Measurements from ENCODE around the gene ARL14. TPM values are rescaled to one million over a fixed set of nuclear protein-coding genes. Genes with fewer than 3 reads are reported as not detected.

Gene ARL14
- total RNA-seq (2014; rRNA removed; shearing (Covaris generic)): 0.44 and 3.0 TPM in 2 replicates

DNA sequence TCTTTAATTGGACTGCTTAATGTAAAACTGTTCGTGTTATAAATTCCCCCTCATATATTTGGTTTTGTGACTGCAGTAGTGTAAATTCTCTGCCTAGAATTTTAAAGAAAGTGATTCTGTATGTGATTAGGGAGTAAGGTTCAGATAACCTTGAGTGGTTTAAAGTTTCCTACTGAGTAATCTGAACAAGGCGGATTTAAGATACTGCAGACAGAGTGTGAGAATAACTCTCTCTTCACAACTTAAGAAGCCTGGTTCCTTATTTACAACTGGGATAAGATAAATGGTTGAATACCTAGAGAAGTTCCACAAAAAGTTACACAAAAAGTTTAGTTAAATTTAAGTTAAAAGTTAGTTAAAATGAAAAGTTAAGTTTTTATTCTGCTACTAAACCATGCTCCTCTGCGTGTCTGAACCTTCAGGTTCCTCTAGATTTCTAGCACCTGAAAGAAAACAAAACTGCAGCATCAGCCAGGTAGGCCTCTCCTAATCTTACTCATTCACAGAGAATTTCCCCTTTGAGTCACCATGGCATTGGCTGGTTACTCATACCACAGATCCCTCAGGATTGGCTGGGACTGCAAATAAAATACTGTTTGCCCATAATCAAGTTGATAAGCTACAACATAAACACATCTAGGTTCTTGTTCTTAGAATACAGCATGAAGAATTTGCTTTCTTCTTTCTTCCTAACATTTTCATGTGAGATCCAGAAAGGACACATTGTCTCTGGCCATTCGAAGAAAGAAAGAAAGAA is at the start of gene ARL14:
Gene ARL14, plus strand, starts transcription at position 614 of the 757 bp plus-strand sequence. CDS start 187 bp downstream, outside the sequence.
- DNase-seq (ENCODE audit: low read depth): peak; percentile 94

DNA sequence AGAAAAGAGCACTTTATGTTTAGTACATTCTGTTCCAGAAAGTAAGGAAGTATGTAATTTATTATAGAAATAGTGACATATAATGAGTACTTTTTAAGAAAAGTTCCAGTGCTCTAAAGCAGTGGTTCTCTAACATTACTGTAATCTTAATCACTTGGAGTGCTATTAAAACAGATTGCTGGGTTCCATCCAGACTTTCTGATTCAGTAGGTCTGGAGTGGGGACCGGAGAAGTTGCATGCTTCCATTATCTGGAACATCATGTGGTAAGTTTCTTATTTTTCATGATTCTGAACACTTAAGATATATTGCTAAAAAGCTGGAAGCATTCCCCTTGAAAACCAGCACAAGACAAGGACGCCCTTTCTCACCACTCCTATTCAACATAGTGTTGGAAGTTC is 47.5 kb upstream of the ARL14 start:
- DNase-seq (ENCODE audit: low read depth): no peak

DNA sequence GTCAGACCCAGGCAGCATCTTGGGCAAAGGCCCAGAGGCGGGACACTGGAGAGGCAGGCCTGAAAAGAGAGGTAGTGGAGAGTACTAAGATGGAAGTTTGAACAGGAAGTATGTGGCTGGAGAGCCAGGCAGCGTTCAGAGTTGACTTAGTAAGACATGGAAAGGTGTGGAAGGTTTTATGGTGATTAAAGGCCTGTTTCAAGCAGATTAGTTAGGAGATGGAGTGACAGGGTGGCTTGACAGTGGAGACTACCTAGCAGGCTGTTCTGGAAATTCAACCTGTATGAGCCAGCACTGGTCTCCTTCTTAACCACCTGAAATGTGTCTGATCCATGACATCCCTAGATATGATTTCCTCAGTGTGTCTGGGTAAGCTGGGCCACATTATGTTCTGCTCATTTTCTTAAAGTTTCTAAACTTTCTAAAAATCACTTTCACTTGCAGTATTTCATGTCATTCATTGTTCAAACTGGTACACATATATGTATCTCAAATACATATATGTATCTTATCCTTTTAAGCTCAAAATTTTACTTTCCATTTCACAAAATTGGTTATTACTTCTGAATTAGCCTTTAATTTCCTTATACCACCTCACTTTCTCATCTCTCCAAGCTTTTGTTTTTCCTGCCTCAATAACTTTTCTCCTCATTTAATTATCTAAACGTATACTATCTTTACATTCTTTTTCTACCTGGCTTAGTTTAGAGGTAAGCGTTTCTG is 43.4 kb upstream of the ARL14 start:
- no peak for DNase-seq (ENCODE audit: low read depth)

DNA sequence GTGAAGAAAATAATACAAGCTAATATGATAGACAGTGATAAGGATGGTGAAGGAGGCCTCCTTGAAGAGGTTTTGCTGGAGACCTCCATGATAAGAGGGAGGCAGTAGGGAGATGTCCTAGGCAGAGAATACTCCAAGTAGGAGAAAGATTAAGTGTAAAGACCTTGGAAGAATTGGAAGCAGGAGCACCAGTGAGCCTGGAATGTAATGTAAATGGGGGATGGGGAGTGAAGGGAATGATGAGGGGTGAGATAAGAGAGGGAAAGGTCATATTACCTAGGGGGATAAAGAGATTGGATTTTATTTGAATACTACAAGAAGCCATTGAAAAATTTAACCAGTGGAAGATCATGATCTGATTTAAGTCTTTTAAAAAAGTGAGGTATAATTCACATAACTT is 41.7 kb upstream of the ARL14 start:
- no peak for DNase-seq (ENCODE audit: low read depth)

DNA sequence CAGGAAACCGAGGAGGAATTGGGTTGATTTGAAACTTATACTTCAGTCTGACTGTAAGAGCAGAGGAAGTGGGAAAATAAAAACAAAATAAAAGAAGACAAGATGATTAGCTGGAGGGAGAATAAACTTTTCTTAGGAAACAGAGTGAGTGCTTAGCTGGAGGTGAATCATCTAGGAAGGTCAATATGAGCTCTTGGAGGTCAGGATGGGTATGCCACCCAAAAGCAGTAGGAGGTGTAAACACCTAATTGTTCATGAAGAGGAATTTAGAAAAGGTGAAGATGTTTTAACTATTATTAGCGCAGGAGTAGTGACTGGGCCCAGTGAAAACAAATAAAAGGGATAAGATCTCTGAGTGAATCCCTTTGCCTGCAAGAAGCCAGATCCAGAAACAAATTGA is 39.9 kb upstream of the ARL14 start:
- DNase-seq (ENCODE audit: low read depth): peak; percentile 74

DNA sequence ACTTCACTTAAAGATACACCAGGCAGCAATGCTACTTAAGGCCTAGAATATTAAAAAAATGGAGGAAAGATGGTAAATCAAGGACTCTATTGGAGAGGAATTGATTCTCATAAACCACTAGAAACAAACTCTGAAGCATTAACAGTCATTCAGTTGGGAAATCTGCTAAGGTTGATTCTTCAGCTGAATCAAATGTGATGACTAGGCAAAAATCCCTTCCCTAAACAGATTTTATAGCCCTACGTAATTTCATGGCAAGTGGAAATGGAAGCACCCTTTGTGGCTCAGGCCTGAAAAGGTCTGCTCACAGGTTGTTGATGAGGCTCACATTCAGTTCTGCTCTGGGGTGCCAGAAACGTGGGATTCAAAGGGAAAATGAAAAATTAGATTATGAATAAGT is 38.8 kb upstream of the ARL14 start:
- no peak for DNase-seq (ENCODE audit: low read depth)

DNA sequence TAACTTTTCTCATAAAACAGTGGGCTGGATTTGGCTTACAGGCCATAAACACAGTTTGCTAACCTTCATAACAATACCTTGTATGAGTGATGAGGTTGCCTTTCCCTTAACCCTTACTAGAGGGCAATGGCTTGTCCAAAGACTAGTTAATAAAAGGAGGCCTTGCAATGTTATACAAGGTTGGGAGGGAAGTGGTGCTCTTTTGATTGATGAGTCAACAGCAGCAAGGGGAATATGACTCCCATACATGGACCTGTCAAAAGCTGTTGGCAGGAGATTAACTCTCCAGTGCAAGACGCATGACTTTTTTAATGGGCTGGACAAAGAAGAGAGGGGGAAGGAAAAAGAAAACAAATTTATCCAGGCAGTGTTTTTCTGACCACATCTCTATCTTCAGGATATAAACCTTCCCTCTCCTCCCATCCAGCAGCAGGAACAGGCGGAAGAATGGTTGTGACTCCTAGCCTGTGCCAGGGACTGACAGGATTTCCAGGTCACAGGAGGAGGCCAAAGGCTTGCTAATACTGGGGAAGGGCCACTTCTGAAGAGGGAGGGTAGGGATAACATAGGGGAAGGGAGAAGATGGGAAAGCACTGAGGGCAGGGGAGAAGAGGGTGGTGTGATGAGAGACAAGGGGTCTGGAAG is 35.2 kb upstream of the ARL14 start:
- peak; percentile 97 for DNase-seq (ENCODE audit: low read depth)

DNA sequence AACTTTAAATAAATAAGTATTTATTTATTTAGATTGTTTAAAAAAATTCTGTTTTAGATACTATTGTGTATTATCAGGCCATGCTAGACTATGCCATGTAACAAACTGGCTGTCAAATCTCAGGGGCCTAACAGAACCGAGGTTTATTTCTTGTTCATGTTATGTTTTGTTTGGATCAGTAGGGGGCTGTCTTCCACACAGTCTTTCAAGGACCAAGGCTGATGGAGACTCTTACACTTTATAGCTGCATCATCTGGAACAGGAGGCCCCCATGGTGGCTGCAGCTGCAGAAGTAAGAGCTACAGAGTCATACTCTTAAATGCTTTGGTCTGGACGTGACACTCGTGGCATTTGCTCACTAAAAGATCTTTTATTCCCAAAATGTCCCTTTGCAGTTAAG is 33.0 kb upstream of the ARL14 start:
- DNase-seq (ENCODE audit: low read depth): no peak

DNA sequence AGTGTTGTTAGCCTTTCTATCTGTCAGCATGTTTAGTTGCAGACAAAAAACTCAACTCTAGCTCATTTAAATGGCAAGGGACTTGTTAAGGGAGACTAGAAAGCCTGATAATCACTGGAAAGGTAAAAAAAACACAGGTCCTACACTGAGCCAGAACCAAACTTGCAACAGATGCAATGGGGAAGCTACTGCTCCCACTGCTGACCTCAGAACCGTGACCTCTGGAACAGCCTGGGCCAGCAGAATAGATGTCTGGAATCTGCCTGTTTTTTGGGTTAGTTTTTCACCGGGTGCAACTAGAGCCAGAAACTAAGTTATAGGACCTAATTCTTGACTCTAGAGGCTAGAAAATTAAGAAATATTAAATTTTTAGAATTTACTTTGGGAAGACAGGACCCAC is 32.5 kb upstream of the ARL14 start:
- no peak for DNase-seq (ENCODE audit: low read depth)

DNA sequence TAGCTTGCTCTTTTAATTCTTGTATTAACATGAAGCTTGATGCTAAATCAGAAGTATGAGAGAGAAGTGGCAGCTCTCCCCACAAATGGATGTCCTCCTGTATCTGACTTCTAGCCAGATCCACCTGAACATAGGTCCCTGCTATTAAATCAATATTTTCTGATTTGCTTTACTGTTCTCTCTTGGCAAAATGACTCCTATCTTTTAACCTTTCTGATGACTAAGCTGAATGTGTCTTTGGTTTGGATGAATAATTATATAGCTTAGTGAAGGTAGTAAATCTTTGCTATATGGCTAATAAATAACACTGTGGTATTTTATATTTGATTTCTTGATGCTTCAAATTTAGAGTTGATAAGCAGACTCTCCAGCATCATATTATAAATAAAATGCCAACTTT is 28.3 kb upstream of the ARL14 start:
- no peak for DNase-seq (ENCODE audit: low read depth)

DNA sequence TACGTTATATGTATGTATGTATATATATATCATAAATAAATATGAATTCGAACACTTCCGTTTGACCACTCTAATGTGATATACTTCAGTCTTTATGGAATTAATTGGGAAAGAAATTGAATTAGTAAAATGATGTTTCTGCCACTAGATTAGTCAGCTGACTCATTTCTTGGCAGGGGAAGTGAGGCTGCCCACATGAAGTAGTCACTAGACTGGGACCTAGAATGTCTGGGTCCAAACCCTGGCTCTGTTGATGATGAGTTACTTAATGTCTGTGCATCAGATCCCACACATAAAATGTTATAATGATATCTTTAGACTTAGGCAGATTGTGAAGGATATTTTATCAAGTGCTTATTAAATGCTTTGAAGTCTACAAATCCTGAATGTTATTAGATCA is 27.4 kb upstream of the ARL14 start:
- DNase-seq (ENCODE audit: low read depth): peak; percentile 58

DNA sequence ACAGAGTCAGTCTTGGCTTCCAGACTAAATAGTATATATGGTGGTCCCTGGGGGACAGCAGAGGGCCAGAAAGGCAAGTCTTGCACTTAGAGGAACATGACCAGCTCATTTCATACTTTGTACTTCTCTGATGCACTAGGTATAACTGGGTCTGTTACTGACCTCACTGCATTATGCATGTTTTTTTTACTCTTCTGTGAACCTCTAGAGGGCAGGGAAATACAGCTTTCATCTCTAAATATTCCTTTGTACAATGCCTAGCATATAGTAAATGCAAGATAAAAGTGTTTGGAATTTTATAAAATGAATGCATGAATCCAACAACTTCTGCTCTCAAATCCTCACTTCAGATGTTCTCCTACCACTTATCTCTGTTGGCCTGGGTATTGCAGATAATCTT is 23.4 kb upstream of the ARL14 start:
- peak; percentile 41 for DNase-seq (ENCODE audit: low read depth)

DNA sequence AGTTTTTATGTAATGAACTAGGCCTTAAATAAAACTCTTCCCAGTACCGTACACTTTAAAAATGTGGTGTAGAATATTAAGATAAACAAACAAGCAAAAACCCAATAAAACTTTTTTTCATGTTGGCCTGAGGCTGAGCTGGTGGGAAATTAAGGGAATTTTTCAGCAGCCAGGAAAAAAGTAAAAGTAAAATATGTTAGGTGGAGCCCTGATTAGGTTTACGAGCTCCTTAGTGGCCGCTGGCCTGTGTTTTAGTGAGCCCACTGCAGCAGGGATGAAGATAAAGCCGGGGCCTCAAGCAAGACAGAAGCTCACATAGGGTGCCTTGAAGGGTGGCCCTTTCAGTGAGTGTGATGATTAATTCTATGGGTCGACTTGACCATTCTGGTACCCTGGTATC is 16.1 kb upstream of the ARL14 start:
- peak; percentile 69 for DNase-seq (ENCODE audit: low read depth)

DNA sequence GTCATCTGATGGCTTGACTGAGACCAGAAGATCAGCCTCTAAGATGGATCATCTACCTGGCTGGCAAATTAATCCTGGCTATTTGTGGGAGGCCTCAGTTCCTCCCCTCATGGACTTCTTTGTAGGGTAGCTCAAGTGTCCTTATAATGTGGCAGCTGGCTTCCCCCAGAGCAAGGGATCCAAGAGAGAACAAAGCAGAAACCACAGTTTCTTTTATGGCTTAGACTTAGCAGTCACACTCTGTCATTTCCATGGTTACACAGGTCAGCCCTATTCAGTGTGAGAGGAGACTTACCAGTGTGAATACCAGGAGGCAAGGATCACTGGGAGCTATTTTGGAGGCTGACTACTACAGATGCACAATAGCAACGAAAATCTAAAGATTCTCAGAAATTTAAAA is 15.3 kb upstream of the ARL14 start:
- DNase-seq (ENCODE audit: low read depth): peak; percentile 93

DNA sequence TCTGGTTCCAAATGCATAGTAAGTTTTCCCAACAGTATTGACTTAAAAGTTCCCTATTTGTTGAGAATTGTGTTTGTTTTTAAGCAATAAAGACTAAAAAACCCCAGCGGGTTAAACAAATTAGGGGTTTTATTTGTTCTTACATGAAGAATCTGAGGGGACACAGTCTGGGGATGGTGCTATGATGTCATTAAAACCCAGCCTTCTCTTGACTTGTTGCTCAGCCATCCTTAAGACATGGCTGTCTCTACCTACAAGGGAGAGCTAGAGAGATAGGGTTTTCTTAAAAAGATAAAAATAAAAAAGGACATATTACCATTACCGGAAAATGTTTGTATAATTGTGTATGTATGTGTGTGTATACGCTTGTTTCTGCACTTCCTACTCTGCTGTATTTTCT is 11.7 kb upstream of the ARL14 start:
- no peak for DNase-seq (ENCODE audit: low read depth)

DNA sequence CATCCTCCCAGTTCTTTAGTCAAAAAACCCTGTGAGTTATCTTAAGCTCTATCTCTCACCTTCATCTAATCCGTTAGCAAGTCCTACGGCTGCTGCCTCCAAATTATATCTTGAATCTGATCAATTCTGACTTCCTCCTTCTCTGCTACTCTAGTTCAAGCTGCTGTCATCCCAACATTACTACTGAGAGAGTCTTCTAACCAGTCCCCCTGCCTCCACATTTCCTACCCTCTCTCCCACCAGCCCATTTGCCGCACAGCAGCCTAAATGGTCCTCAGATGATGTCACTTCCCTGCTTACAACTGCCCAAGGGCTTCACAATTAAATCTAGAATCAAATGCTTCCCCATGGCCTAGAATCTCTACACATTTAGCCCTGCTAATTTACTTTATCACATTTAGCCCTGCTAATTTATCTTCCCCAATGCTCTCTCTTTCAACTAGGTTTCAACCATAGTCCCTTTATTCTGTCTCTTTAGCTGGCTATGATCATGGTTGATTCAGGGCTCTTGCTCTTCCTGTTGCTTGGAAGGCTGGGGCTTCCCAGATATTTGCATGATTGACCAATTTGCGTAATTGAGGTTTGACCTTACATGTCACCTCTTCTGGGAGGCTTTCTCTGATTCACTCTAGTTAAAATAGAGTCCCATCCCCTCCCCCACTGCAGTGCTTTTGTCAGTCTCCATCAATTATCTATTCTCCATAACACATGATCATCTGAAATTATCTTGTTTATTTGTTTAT is 11.0 kb upstream of the ARL14 start:
- peak; percentile 99 for DNase-seq (ENCODE audit: low read depth)

DNA sequence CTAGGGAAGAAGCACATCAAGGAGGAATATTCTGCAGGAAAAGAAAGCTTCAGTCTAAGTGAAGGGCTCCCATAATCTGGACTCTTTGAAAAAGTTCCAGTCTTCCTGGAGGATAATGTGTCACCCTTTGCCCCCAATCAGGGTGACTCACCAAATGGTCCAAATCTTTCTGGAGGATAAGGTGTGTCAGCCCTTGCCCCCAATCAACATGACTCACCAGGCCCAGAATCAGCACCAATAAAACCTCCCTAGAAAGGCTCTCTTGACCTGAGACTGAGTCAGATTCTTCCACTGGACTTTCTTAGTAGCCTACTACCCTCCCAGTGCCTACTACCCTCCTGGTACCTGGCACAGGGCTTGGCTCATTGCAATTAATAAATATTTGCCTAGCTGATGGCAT is 9.5 kb upstream of the ARL14 start:
- peak; percentile 100 for DNase-seq (ENCODE audit: low read depth)

DNA sequence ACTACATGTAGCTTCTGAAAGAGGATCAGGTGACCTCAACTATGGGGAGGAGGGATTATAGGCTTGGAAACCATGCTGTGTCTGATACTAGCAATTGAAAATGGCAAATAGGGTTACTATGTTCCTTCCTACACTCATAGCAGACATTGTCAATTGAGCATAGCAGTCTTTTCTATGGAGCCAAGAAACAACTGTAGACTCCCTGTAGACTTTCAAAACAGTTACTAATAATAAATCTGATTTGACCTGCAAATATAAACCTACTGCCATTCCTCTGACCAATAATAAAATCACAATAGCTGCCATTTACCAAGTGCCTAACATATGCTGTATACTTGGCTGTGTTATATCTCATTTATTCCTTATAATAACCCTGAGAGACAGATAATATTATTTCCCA is 8.5 kb upstream of the ARL14 start:
- no peak for DNase-seq (ENCODE audit: low read depth)

DNA sequence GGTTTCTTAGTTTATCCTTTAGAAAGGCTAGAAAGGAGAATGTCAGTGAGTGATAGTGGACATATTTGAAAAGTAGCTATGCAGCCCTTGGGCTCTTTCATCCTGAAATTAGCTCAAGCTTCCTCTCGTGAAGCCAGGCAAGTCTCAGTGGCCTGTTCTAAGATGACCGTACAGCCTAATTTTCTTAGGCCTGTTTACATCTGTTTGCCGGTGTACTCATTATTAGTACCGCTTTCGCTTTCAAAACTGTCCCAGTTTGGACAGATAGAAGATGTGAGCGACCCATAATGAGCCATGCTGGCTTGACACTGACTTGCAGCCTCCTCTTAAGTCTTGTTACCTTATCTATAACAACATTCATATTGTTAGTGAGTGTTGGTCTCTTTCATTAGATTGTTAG is 5.7 kb upstream of the ARL14 start:
- peak; percentile 35 for DNase-seq (ENCODE audit: low read depth)

DNA sequence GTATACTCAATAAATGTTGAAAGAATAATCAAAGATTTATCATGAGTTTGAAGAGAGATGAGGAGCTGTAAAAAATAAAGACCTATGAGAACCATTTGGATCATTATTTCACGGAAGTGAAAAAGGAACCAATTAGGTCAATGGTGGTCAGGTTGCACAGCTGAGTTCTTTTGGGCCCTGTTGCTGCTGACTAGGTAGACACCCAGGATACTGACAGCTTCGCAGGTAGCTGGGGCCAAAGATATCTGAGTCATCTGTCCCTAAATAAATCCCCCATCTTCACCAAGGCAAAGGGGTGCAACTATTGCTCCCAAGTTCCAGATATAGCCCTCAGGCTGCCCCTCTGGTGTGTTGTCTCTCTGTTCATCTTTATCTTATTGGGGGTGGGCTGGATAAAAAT is 5.0 kb upstream of the ARL14 start:
- no peak for DNase-seq (ENCODE audit: low read depth)

DNA sequence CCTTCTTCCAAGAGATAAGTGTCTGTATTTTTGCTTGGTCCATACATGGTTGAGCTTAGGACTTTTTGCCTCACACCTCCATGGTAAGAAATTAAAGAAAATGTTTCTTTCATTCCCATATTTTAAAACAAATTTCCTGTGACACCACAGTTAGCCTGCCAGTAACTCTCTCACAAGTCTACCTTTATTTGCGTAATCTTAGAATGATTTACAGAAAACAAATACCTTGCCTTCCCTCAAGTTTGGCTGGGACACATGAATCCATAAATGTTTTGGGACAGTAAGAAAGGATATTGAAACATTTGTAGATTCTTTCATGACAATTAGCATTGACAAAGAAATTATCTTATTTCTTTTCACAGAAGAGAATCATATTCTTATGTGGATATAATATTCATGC is 3.8 kb upstream of the ARL14 start:
- DNase-seq (ENCODE audit: low read depth): no peak

DNA sequence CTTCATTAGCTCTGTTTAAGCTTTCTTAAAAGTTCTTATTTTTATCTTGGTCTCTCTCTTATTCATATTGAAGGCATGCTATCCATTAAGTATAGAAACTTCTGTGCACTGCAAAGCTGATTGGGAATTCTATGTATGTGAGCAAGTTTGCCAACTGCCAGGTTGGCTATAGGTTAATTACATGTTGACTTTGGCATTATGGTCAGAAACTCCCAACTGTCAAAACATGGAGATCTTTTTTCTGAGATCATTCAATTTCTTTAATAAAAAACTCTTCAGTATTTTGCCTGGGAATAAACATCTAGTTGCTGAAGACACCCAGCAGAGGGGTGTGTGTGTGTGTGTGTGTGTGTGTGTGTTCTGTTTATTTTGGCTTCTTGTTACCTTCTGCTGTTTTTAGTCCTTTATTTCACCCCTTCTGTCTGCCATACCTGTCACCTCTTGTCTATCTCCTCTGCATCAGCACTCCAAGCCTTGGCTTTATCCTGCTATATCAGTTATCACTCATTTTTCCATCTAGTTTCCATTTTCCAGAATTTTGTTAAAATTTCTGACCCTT is 1.3 kb upstream of the ARL14 start:
- DNase-seq (ENCODE audit: low read depth): no peak

All from M059J (cell line).